HUDEP-2 (cell line): Measurements from ENCODE around the gene TSSK2.
A peak's percentile ranks its signal among the peaks of the same experiment; 100 is the strongest.

Experiments used
- DNase-seq, 76 experiments: peaks; one replicate each; lab custom pipeline; 2025; ENCODE audit not compliant: unreplicated experiment in 76 of 76; lab: John Stamatoyannopoulos, UW

The TSSK2 gene

DNA sequence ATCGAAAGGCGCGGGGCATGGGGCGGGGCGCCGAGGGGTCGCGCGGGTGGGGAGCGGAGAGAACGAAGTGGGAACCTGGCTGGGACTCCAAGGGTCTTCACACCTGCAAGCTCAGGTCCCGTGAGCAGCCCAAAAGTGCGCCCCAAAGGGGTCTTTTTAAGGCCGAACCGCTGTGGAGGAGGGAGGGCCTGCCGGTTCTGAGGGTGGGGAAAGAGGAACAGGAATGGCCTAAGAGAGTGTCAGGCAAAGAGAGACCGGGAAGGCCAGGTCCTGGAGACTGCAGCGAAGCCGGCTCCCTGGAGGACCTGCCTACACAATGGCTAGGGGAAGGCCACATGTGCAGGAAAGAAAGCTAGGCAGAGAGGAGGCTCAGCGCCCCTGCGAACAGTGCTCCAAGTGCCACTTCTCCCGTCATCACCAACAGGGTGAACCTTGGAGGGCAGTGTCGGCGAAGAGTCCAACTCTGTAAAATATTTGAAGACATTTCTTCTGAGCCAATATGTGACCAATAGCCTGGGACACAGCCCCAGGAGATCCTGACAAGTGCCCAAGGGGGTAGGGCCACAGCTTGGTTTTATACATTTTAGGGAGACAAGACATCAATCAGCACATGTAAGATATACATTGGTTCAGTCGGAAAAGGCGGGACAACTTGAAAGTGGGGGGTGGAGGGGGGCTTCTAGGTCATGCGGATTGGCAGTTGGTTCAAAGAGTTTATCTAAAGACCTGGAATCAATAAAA is 8.2 kb upstream of the TSSK2 start:
- peak in 3 of 76 experiments; percentile 35 to 40 (median 39) for DNase-seq

DNA sequence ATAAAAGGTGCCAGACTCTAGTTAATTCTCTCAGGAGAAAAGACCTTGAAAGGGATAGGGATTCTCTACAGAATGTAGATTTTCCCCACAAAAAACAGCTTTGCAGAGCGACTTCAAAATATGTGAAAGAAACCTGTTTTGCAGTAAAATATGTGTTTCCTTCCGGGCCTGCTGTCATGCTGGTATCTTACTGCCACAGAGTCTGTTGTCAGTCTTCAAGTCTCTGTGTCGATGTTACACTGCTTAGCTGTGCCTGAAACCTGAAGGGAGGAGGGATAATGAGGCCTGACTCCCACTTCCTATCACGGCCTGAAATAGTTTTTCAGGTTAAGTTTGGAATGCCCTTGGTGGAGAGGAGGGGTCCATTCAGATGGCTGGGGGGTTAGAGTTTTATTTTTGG is 7.2 kb upstream of the TSSK2 start:
- no peak for DNase-seq

- DNase-seq, result no peak
These were observed 6.7 kb upstream of the TSSK2 start for GRCh38 chr22:19124377-19124776.

DNA sequence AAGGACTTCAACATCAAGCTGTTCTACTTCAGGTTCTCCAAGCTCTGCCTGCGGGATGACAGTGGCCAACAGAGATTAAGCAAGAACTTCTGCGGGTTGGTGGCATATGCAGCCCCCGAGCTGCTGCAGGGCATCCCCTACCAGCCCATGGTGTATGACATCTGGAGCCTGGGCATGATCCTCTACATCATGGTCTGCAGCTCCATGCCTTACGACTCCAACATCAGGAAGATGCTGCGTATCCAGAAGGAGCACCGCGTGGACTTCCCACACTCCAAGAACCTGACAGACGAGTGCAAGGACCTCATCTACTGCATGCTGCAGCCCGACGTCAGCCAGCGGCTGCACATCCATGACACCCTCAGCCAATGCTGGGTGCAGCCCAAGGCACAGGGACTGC is 6.1 kb upstream of the TSSK2 start:
- DNase-seq, result no peak

- no peak for DNase-seq
These were observed 5.4 kb upstream of the TSSK2 start for GRCh38 chr22:19125474-19126308.

GRCh38 chr22:19126309-19127273 is 4.5 kb upstream of the TSSK2 start:
- DNase-seq, result no peak

DNA sequence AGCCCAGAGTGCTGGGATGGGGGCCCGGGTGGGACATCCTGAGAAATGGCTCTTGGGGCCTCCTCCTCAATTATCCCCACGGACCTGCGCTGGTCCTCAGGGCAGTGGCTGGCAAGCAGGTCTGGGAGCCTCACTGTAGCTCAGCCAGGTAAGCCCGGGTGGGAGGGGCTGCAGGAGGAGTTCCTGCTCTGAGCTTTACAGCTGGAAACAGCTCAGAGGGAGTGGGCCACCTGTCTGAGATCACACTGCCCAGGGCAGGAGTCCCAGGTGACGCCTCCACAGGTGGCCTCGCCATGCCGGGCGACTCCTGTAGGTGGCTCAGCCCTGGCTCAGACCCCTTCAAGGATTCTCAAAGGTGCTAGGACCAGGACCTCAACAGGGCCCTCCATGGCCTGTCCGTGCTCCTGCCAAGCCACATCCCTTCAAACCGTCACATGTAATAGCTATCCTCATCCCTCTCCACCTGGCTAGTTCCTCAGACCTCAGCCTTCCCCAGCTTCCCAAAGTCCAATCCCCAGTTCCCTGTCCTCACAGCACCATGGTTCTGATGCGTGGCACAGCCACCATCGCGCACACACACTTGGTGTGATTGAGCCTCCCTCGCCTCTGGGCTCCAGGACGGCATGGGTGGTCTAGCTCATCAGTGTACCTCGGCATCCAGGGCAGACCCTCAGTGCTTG is 3.6 kb upstream of the TSSK2 start:
- no peak for DNase-seq

GRCh38 chr22:19128009-19128401 is 3.1 kb upstream of the TSSK2 start:
- no peak for DNase-seq

GRCh38 chr22:19128946-19129727 is 2.0 kb upstream of the TSSK2 start:
- no peak for DNase-seq

- DNase-seq, result no peak
These were observed 1.2 kb upstream of the TSSK2 start for GRCh38 chr22:19129871-19130270.

DNA sequence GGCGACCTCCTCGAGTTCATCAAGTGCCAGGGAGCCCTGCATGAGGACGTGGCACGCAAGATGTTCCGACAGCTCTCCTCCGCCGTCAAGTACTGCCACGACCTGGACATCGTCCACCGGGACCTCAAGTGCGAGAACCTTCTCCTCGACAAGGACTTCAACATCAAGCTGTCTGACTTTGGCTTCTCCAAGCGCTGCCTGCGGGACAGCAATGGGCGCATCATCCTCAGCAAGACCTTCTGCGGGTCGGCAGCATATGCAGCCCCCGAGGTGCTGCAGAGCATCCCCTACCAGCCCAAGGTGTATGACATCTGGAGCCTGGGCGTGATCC is 542 bp downstream of the TSSK2 start:
- no peak for DNase-seq

DNA sequence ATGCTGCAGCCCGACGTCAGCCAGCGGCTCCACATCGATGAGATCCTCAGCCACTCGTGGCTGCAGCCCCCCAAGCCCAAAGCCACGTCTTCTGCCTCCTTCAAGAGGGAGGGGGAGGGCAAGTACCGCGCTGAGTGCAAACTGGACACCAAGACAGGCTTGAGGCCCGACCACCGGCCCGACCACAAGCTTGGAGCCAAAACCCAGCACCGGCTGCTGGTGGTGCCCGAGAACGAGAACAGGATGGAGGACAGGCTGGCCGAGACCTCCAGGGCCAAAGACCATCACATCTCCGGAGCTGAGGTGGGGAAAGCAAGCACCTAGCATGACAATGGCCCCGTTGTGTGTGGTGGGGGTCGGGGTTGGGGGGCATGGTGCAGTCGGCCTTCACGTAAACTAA is 1.0 kb downstream of the TSSK2 start:
- no peak for DNase-seq

GRCh38 chr22:19132693-19133400 is 1.7 kb downstream of the TSSK2 start:
- DNase-seq, result no peak

DNA sequence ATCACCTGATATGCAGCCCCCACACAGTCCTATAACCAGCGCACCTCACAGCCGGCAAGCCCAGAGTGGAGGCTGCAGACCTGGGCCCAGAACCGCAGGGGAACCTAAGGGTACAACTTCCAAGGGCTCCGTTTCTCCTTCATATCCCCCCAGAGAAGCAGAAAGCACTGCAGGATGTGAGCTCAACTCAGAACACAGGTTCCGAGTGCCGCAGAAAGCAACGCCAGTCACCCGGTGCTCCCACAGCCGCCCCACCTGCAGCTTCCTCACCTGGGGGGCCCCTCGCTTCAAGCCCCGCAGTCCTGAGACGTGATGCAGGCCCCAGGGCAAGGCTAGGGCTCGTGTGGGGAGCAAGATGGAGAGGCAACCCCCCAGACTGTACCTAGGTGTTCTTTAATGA is 2.5 kb downstream of the TSSK2 start:
- DNase-seq, result no peak

- DNase-seq, result no peak
These were observed 3.2 kb downstream of the TSSK2 start for GRCh38 chr22:19134176-19134831.

DNA sequence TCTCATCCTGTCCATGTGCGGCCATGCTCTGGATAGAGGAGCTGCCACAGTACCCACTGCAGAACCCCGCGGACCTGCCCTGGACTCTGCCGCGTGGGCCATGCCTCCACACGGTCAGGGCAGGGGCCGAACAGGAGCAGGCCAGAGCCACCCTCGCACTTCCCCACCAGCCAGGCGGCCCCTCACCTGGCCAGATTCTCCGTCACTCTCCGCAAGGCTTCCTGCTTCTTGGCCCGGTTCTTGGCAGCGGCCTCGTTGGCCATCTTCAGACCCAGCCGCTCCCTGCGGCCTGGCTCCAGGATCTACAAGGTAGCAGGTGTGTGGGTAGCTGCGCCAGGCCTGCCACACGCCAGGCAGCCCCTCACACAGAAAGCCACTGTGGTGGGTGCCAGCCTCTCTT is 3.8 kb downstream of the TSSK2 start:
- DNase-seq, result no peak

- no peak for DNase-seq
These were observed 5.8 kb downstream of the TSSK2 start for GRCh38 chr22:19136915-19137314.

GRCh38 chr22:19137384-19138216 is 6.5 kb downstream of the TSSK2 start:
- no peak for DNase-seq
